Fibroblast of pulmonary artery (primary cell): ENCODE measurements around the gene NXPH3.
A peak's percentile ranks its signal among the peaks of the same experiment; 100 is the strongest.

Experiments
- DNase-seq: peaks from one replicate; pipeline ENCODE4 v3.0.0-alpha.2; 2010; ENCODE audit warnings: low read depth
- H3K4me3 ChIP-seq: replicated peaks from 2 replicates; pipeline ENCODE4 v1.5.1; 2011; ENCODE audit warnings: low read depth, mild to moderate bottlenecking, control low read depth, low read length, moderate library complexity
- CTCF ChIP-seq: IDR thresholded peaks from 2 replicates; pipeline ENCODE4 v1.5.1; 2011; ENCODE audit warnings: mild to moderate bottlenecking, control low read depth, low read length, inconsistent platforms; ENCODE audit errors: missing control alignments

The NXPH3 gene

GRCh38 chr17:49575679-49576087 is at the start of gene NXPH3:
NXPH3 (plus strand) TSS chr17:49575871; CDS start chr17:49576220, 349 bp downstream.
- peak; percentile 53 for DNase-seq
- H3K4me3 ChIP-seq: peak within 1 kb of the TSS; percentile 66
- TF ChIP-seq CTCF: no peak

GRCh38 chr17:49527927-49528651 is 47.6 kb upstream of the NXPH3 start:
- no peak for TF ChIP-seq CTCF
- no peak overlapping the region for H3K4me3 ChIP-seq
- DNase-seq: no peak

GRCh38 chr17:49528966-49529365 is 46.7 kb upstream of the NXPH3 start:
- no peak for DNase-seq
- H3K4me3 ChIP-seq: no peak overlapping the region
- TF ChIP-seq CTCF: no peak

GRCh38 chr17:49530118-49530517 is 45.6 kb upstream of the NXPH3 start:
- H3K4me3 ChIP-seq: no peak overlapping the region
- no peak for TF ChIP-seq CTCF
- no peak for DNase-seq

- no peak for DNase-seq
- no peak for TF ChIP-seq CTCF
- H3K4me3 ChIP-seq: no peak overlapping the region
Observed at GRCh38 chr17:49543860-49544259, 31.8 kb upstream of the NXPH3 start.

GRCh38 chr17:49545007-49545660 is 30.5 kb upstream of the NXPH3 start:
- no peak overlapping the region for H3K4me3 ChIP-seq
- TF ChIP-seq CTCF: no peak
- DNase-seq: no peak
